ENCODE results near the gene PKIB.

Gene PKIB

DNA sequence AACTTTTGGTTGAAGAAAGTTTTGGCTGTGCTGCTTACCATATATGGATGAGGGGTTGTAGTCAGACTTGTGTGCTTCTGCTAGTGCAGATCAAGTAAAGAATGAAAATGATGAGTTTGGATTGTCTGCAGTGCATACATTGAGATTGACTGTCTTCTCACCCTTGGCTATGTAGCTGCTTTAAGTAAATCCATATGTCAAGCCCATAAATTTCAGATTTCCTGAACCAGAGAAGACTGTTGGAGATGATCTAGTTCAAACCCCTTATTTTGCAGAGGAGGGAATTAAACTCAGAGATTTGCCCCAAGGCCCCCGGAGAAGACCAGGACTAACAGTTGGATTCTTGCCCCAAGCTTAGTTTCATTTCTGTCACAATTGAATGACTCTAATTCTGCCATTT is 67.2 kb downstream of the PKIB start:
- H3K4me3 ChIP-seq (ENCODE audit: low read depth, low read length), result no peak overlapping the region
- in situ Hi-C loops (cut with HindIII; ENCODE audit: low sequenced_read_pairs), result no loop called here
- TF ChIP-seq, protein P1, sequence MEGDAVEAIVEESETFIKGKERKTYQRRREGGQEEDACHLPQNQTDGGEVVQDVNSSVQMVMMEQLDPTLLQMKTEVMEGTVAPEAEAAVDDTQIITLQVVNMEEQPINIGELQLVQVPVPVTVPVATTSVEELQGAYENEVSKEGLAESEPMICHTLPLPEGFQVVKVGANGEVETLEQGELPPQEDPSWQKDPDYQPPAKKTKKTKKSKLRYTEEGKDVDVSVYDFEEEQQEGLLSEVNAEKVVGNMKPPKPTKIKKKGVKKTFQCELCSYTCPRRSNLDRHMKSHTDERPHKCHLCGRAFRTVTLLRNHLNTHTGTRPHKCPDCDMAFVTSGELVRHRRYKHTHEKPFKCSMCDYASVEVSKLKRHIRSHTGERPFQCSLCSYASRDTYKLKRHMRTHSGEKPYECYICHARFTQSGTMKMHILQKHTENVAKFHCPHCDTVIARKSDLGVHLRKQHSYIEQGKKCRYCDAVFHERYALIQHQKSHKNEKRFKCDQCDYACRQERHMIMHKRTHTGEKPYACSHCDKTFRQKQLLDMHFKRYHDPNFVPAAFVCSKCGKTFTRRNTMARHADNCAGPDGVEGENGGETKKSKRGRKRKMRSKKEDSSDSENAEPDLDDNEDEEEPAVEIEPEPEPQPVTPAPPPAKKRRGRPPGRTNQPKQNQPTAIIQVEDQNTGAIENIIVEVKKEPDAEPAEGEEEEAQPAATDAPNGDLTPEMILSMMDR (IDR thresholded peaks at IDR 0.05; ENCODE audit: low read depth, low read length, missing control alignments), result no peak
- DNase-seq (ENCODE audit: low read depth), result no peak

DNA sequence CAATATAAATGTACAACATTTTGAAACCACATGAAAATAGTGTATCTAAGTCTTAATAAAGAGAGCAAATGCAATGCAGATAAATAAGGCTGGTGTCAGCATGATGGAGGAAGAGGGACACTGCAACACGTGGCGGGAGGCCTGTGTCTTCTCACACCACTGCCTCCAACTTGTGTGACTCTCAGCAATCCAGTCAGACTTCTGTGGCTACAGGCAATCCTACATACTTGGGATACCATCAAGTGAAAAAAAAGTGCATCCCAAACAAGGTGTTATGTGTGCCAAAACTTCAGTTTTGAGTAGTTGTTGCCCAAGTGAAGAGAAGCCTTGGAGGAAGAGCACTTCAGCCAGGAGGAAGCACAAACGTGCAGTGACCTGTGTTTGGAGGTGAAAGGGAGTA is 68.6 kb downstream of the PKIB start:
- no peak for DNase-seq (ENCODE audit: low read depth)
- TF ChIP-seq, protein P1 (IDR thresholded peaks at IDR 0.05; ENCODE audit: low read depth, low read length, missing control alignments), result no peak
- H3K4me3 ChIP-seq (ENCODE audit: low read depth, low read length), result no peak overlapping the region
- in situ Hi-C loops (cut with HindIII; ENCODE audit: low sequenced_read_pairs), result no loop called here

DNA sequence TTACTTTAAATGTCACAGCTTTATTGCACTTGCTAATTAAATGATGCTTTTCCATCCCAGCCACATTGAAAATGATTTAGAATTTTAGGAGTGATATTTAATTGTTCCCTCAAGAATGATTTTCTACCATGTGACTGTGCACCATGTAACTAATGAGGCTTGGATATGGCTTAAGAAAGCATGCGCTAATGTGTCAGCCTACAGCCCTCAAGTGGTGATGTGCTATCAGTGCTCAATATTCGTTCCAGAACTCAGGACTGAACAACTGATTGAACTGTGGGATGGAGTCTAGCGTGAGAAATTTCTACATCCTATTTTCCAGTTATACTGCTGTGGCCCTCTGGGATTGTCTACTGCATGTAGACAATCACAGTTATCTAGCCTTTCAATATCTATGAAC is 71.5 kb downstream of the PKIB start:
- DNase-seq (ENCODE audit: low read depth), result no peak
- in situ Hi-C loops (cut with HindIII; ENCODE audit: low sequenced_read_pairs), result no loop called here
- no peak overlapping the region for H3K4me3 ChIP-seq (ENCODE audit: low read depth, low read length)
- TF ChIP-seq, protein P1 (IDR thresholded peaks at IDR 0.05; ENCODE audit: low read depth, low read length, missing control alignments), result no peak

DNA sequence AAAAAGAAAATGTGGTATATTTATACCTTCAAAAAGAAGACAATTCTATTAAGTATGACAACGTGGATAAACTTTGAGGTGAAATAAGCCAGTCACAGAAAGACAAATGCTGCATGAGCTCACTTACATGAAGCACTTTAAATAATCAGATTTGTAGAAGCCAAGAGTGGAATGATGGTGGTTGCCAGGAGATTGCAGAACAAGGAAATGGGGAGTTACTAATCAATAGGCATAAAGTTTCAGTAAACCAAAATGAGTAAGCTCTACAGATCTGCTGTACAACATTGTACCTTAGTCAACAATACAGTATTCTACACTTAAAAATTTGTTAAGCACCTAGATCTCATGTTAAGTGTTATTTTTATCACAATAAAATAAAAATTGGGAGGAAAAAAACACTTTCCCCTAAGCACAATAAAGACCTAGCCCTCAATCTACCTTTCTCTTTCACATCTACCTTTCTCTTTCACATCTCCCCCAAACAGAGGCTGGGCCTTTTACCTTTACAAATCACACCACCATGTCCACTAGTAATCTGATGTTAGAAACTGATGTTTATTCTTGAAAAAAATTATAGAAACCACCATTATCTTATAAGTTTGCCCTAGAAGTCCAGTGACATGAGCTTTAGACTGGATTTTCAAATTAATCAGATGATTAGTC is 73.9 kb downstream of the PKIB start:
- DNase-seq (ENCODE audit: low read depth), result no peak
- in situ Hi-C loops (cut with HindIII; ENCODE audit: low sequenced_read_pairs), result no loop called here
- TF ChIP-seq, protein P1 (IDR thresholded peaks at IDR 0.05; ENCODE audit: low read depth, low read length, missing control alignments), result no peak

DNA sequence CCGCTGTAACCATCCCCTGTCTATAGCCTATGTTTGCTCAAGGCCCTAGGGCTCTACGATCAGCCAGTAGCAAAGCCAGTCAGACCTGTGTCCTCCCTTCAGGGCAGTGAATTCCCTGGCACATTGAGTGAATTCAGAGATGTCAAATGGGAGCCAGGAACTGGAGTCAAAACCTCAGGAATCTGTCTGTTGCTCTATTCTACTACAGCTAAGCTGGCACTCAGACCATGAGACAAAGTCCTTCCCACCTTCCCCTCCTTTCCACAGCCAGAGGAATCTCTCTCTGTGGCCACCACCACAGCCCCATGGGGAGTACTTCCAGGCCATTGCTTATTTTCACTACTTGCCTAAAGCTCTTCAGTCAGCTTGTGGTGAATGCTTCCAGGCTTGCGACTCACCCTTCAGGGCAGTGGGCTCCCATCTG is 82.0 kb downstream of the PKIB start:
- in situ Hi-C loops (cut with HindIII; ENCODE audit: low sequenced_read_pairs), result no loop called here
- TF ChIP-seq, protein P1 (IDR thresholded peaks at IDR 0.05; ENCODE audit: low read depth, low read length, missing control alignments), result no peak
- H3K4me3 ChIP-seq (ENCODE audit: low read depth, low read length), result no peak overlapping the region
- peak; percentile 98 for DNase-seq (ENCODE audit: low read depth)

More for the DNA sequence above, 73.9 kb downstream of the PKIB start:
- no peak overlapping the region for H3K4me3 ChIP-seq (ENCODE audit: low read depth, low read length)

DNA sequence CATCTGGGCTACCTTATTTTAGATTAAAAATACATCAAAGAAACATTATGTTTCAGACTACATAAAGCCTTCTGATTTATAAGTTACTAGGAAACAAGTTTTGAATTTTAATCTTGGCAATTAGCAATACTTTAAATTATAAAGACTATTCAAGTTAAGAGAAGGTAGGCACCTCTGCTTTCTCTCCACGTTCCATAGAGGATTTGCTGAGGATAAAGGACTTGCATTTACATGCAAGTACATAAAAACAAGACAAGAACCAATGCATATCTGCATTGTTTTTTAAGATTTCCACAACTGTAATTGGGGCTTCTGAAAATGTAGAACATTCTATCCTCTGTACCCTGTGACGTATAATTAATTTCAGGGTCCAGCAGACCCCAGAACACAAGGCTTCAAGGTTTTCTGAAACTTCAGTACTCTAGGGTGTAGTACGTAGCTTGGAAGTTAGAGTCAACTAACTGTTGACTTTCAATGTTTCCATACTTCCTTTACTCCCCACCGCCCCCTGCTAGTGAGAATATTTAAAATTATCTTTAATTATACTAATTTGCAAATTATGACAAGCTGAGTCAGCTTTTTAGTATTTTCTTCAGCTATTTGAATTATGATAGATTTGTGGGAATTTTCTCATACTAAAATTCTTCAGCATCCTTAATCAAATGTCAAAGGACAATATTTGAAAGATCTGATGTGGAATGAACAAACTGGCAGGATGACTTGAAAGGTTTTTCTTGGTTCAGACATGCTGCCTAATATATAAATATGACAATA is 82.8 kb downstream of the PKIB start:
- DNase-seq (ENCODE audit: low read depth), result no peak
- in situ Hi-C loops (cut with HindIII; ENCODE audit: low sequenced_read_pairs), result no loop called here
- H3K4me3 ChIP-seq (ENCODE audit: low read depth, low read length), result no peak overlapping the region
- TF ChIP-seq, protein P1 (IDR thresholded peaks at IDR 0.05; ENCODE audit: low read depth, low read length, missing control alignments), result no peak

Measured in astrocyte of the cerebellum (primary cell).